ENCODE measurements around the gene GRIK1. TPM values are rescaled to one million over a fixed set of nuclear protein-coding genes. Genes with fewer than 3 reads are reported as not detected.

GRIK1 gene
- polyA plus RNA-seq, 1 donor from 2014 or later: 8.7 TPM

DNA sequence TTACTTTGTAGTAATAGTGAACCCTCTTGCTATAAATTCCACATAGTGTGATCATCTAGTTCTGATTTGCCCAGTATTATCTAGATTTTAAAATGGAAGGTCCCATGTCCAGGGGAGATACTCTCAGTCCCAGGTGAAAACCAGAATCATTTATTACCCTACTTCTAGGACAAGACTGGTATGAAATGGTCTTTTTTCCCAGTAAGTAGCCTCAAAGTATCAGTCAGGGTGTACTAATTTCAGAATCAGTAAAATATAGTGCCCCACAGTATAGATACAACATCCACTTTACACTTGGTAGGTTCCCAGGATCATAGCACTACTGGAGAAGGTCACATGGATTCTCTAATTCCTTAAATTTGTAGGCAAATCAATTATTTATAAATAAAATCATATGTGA, 318.3 kb downstream of the GRIK1 start (continued):
- TF ChIP-seq EZH2 (IDR thresholded peaks at IDR 0.05; ENCODE audit: borderline replicate concordance, insufficient read depth, low read length, poor library complexity, severe bottlenecking): no peak
- no peak for TF ChIP-seq EP300 (conservative IDR thresholded peaks at IDR 0.05; ENCODE audit: poor library complexity, severe bottlenecking)

DNA sequence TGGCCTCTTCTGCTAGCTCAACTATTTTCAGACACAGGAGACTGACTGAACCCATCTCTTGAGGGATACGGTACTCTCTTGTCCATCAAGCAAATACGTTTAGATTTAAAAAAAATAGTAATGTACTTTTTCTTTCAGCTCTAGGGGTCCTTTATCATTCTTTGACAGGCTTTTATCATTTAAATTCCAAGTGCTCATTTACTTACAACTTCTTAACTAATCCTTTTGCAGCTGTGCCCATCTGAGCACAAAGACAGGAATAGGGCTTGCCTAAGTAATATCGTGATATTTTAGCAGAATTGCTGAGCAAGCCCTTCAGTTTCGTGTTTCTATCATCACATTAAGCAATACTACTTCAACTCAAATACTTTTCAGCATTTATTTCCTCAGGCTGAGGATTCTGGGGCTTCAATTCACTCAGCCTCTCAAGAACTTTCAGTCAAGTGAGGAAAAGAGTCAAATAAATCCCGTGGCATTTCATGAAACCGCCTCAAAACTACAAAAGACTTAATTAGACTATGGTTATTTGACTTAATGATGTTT, 323.5 kb downstream of the GRIK1 start:
- Histone ChIP-seq H3K9ac (ENCODE audit: low read length) (no peak overlapping the region), H3K36me3 (ENCODE audit: insufficient read depth, low read length) (no peaks in the 10 kb centered on the region), H3K4me2 (ENCODE audit: low read length) (no peak overlapping the region), H2AFZ (ENCODE audit: low read depth, low read length) (no peak overlapping the region), H3K27ac (ENCODE audit: low read length) (no peak overlapping the region), H3K4me3 (ENCODE audit: low read length) (no peak overlapping the region), H3K27me3 (ENCODE audit: insufficient read depth, low read depth, low read length) (no peaks in the 10 kb centered on the region), H4K20me1 (ENCODE audit: insufficient read depth) (no peaks in the 10 kb centered on the region), H3K79me2 (replicated peaks; ENCODE audit: insufficient read depth, low read length) (no peaks in the 10 kb centered on the region), H3K9me3 (ENCODE audit: low read length) (no peaks in the 10 kb centered on the region), H3K9me2 (ENCODE audit: insufficient read depth, low read length) (no peaks in the 10 kb centered on the region), H3F3A (ENCODE audit: insufficient read depth, low read length, poor library complexity, severe bottlenecking) (no peaks in the 10 kb centered on the region)
- no peak for TF ChIP-seq MXI1 (conservative IDR thresholded peaks at IDR 0.05; ENCODE audit: poor library complexity, severe bottlenecking)
- no peak for TF ChIP-seq TAF1 (IDR thresholded peaks at IDR 0.05; ENCODE audit: low read depth)
- TF ChIP-seq SMC3 (conservative IDR thresholded peaks at IDR 0.05; ENCODE audit: poor library complexity): no peak
- TF ChIP-seq EZH2 (IDR thresholded peaks at IDR 0.05; ENCODE audit: borderline replicate concordance, insufficient read depth, low read length, poor library complexity, severe bottlenecking): no peak
- TF ChIP-seq EP300 (conservative IDR thresholded peaks at IDR 0.05; ENCODE audit: poor library complexity, severe bottlenecking): no peak
- TF ChIP-seq, protein P1, sequence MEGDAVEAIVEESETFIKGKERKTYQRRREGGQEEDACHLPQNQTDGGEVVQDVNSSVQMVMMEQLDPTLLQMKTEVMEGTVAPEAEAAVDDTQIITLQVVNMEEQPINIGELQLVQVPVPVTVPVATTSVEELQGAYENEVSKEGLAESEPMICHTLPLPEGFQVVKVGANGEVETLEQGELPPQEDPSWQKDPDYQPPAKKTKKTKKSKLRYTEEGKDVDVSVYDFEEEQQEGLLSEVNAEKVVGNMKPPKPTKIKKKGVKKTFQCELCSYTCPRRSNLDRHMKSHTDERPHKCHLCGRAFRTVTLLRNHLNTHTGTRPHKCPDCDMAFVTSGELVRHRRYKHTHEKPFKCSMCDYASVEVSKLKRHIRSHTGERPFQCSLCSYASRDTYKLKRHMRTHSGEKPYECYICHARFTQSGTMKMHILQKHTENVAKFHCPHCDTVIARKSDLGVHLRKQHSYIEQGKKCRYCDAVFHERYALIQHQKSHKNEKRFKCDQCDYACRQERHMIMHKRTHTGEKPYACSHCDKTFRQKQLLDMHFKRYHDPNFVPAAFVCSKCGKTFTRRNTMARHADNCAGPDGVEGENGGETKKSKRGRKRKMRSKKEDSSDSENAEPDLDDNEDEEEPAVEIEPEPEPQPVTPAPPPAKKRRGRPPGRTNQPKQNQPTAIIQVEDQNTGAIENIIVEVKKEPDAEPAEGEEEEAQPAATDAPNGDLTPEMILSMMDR (IDR thresholded peaks at IDR 0.05; ENCODE audit: poor library complexity, severe bottlenecking): no peak
- TF ChIP-seq POLR2AphosphoS5 (IDR thresholded peaks at IDR 0.05): no peak
- TF ChIP-seq, protein P2, sequence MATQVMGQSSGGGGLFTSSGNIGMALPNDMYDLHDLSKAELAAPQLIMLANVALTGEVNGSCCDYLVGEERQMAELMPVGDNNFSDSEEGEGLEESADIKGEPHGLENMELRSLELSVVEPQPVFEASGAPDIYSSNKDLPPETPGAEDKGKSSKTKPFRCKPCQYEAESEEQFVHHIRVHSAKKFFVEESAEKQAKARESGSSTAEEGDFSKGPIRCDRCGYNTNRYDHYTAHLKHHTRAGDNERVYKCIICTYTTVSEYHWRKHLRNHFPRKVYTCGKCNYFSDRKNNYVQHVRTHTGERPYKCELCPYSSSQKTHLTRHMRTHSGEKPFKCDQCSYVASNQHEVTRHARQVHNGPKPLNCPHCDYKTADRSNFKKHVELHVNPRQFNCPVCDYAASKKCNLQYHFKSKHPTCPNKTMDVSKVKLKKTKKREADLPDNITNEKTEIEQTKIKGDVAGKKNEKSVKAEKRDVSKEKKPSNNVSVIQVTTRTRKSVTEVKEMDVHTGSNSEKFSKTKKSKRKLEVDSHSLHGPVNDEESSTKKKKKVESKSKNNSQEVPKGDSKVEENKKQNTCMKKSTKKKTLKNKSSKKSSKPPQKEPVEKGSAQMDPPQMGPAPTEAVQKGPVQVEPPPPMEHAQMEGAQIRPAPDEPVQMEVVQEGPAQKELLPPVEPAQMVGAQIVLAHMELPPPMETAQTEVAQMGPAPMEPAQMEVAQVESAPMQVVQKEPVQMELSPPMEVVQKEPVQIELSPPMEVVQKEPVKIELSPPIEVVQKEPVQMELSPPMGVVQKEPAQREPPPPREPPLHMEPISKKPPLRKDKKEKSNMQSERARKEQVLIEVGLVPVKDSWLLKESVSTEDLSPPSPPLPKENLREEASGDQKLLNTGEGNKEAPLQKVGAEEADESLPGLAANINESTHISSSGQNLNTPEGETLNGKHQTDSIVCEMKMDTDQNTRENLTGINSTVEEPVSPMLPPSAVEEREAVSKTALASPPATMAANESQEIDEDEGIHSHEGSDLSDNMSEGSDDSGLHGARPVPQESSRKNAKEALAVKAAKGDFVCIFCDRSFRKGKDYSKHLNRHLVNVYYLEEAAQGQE (IDR thresholded peaks at IDR 0.05; ENCODE audit: borderline replicate concordance): no peak
- TF ChIP-seq RAD21 (conservative IDR thresholded peaks at IDR 0.05): no peak

- no peaks in the 10 kb centered on the region for H3K9me3 ChIP-seq (ENCODE audit: low read length)
- H3K27me3 ChIP-seq (ENCODE audit: insufficient read depth, low read depth, low read length): no peaks in the 10 kb centered on the region
- H3K36me3 ChIP-seq (ENCODE audit: insufficient read depth, low read length): no peaks in the 10 kb centered on the region
- no peaks in the 10 kb centered on the region for H3K9me2 ChIP-seq (ENCODE audit: insufficient read depth, low read length)
- no peak overlapping the region for H3K27ac ChIP-seq (ENCODE audit: low read length)
- H3K9ac ChIP-seq (ENCODE audit: low read length): no peak overlapping the region
- no peak for TF ChIP-seq RAD21 (conservative IDR thresholded peaks at IDR 0.05)
- no peak for TF ChIP-seq TAF1 (IDR thresholded peaks at IDR 0.05; ENCODE audit: low read depth)
- TF ChIP-seq EP300 (conservative IDR thresholded peaks at IDR 0.05; ENCODE audit: poor library complexity, severe bottlenecking): no peak
- no peak for TF ChIP-seq SMC3 (conservative IDR thresholded peaks at IDR 0.05; ENCODE audit: poor library complexity)
- TF ChIP-seq, protein P1 (IDR thresholded peaks at IDR 0.05; ENCODE audit: poor library complexity, severe bottlenecking): no peak
- TF ChIP-seq, protein P2 (IDR thresholded peaks at IDR 0.05; ENCODE audit: borderline replicate concordance): no peak
- TF ChIP-seq MXI1 (conservative IDR thresholded peaks at IDR 0.05; ENCODE audit: poor library complexity, severe bottlenecking): no peak
- TF ChIP-seq POLR2AphosphoS5 (IDR thresholded peaks at IDR 0.05): no peak
- no peak for TF ChIP-seq EZH2 (IDR thresholded peaks at IDR 0.05; ENCODE audit: borderline replicate concordance, insufficient read depth, low read length, poor library complexity, severe bottlenecking)
- no peaks in the 10 kb centered on the region for H3K79me2 ChIP-seq (replicated peaks; ENCODE audit: insufficient read depth, low read length)
- no peak overlapping the region for H3K4me2 ChIP-seq (ENCODE audit: low read length)
- no peaks in the 10 kb centered on the region for H4K20me1 ChIP-seq (ENCODE audit: insufficient read depth)
- H3K4me3 ChIP-seq (ENCODE audit: low read length): no peak overlapping the region
- H2AFZ ChIP-seq (ENCODE audit: low read depth, low read length): no peak overlapping the region
- H3F3A ChIP-seq (ENCODE audit: insufficient read depth, low read length, poor library complexity, severe bottlenecking): no peaks in the 10 kb centered on the region
These were observed 325.9 kb downstream of the GRIK1 start for GRCh38 chr21:29613877-29614276.
